Upper lobe of left lung (tissue), 4 donors: ENCODE results near the gene GNB5.

Source experiments
- CTCF ChIP-seq, 6 experiments: fragments of 450-650 bp in 4 of 6; fragments of 200-600 bp in 2 of 6; sonication (generic) in 2 of 6; IDR thresholded peaks; one replicate each; pipeline ENCODE4 v1.5.1; 2016 to 2019; ENCODE audit warnings: antibody characterized with exemption in 6 of 6
- EP300 ChIP-seq, 4 donors: sonication (generic); formaldehyde crosslinking; IDR thresholded peaks; one replicate each; pipeline ENCODE4 v1.5.1; 2017; ENCODE audit warnings: antibody characterized with exemption in 4 of 4, control low read depth in 2 of 4
- POLR2A ChIP-seq, 4 donors: fragments of 450-650 bp; IDR thresholded peaks; one replicate each; pipeline ENCODE4 v1.5.1; 2016 to 2017; ENCODE audit warnings: antibody characterized with exemption in 4 of 4, mild to moderate bottlenecking in 2 of 4

GRCh38 chr15:52139599-52140462, 51.4 kb downstream of the GNB5 start:
- TF ChIP-seq POLR2A (IDR thresholded peaks at IDR 0.05) (no peak), EP300 (IDR thresholded peaks at IDR 0.05) (no peak), CTCF (IDR thresholded peaks at IDR 0.05) (peak; percentile 52 to 73 (median 68))
